GM12873 (cell line): ENCODE measurements around the gene ERLEC1.

ENCODE experiments used
- TF ChIP-seq, protein P1 (sequence below): IDR thresholded peaks from 2 replicates; pipeline ENCODE4 v1.5.1; 2012; ENCODE audit warnings: low read depth, mild to moderate bottlenecking, moderate library complexity, low read length, control low read depth; ENCODE audit not compliant: insufficient read depth; ENCODE audit errors: missing control alignments

Gene ERLEC1

DNA sequence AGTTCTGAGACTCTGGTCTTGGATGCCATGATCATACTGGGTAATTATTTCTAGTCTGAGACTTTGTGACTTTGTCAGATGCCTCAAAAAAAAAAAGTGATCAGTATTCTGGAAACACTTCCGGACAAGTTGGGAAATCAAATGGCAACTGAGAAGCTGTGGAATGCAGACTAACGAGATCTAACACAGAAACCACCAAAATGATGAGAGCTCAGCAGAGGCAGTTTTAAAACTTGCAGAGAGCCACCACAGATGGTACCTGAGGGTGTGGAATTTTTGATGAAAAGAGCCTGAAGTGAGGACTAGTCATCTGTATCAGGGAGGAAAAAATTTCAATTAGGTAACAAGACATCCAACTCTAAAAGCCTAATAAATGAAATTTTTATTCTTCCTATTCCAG lies 78.4 kb downstream of the ERLEC1 start:
- TF ChIP-seq, protein P1, sequence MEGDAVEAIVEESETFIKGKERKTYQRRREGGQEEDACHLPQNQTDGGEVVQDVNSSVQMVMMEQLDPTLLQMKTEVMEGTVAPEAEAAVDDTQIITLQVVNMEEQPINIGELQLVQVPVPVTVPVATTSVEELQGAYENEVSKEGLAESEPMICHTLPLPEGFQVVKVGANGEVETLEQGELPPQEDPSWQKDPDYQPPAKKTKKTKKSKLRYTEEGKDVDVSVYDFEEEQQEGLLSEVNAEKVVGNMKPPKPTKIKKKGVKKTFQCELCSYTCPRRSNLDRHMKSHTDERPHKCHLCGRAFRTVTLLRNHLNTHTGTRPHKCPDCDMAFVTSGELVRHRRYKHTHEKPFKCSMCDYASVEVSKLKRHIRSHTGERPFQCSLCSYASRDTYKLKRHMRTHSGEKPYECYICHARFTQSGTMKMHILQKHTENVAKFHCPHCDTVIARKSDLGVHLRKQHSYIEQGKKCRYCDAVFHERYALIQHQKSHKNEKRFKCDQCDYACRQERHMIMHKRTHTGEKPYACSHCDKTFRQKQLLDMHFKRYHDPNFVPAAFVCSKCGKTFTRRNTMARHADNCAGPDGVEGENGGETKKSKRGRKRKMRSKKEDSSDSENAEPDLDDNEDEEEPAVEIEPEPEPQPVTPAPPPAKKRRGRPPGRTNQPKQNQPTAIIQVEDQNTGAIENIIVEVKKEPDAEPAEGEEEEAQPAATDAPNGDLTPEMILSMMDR: no peak

DNA sequence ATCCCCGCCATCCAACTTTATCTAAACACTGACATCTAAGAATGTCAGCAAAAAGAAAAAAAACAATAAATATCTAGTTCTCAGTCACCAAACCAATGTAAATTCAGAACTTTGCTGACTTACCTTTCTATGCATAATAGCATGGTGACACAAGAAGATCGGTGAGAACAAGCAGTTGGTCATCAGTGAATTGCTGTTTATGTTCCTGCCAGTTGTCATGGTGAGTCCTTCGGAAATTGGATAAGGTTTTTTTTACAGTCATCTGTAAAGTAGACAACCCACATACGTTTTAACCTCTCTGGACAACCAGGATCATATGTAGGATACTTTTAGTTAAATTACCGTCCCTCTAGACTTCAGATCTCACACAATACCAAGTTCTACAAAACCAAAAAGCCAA lies 79.1 kb downstream of the ERLEC1 start:
- TF ChIP-seq, protein P1: no peak

DNA sequence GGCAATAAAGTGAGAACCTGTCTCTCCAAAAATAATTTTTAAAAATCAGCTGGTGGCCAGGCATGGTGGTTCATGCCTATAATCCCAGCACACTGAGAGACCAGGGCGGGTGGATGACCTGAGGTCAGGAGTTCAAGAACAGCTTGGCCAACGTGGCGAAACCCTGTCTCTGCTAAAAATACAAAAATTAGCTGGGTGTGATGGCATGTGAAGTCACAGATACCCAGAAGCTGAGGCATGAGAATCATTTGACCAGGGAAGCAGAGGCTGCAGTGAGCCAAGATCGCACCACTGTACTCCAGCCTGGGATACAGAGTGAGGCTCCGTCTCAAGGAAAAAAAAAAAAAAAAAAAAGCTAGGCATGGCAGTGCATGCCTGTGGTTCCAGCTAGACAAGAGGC lies 80.3 kb downstream of the ERLEC1 start:
- TF ChIP-seq, protein P1: no peak

DNA sequence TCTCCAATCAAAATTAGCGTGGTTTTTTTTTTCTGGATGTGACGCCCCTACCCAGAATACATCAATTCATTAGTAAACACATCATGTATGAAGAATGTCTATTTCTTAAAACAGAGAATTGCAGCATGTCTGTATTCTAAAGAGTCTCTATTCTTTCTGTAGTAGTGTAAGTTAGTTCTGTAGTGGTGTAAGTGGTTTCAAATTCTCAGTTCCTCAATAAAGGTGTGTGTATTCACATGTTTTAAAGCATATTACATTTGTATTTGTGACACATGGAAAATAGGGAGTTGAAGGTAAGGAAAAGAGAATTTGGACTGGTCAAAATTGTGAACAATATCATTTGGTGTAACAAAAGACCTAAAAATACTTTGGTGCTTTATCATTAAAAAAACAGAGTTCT lies 80.9 kb downstream of the ERLEC1 start:
- TF ChIP-seq, protein P1: no peak
